K562 (cell line): ENCODE results near the gene SRBD1. TPM values are rescaled to one million over a fixed set of nuclear protein-coding genes. Genes with fewer than 3 reads are reported as not detected.

Source experiments
- ATAC-seq: fragments of 200-7000 bp; cut with Tn5 transposase; 3 replicates; pipeline ENCODE4 v1.9.1; 2020; ENCODE audit warnings: moderate library complexity
- BruUV-seq: library from RNA; stranded (reverse); fragments of 400-500 nt; replicated peaks from 2 replicates; lab custom pipeline; 2021; lab: Mats Ljungman, UMichigan
- CTCF ChIA-PET: fragments of 300-600 bp; formaldehyde crosslinking; extraction: SDS; loops from one replicate; lab custom pipeline; 2021; ENCODE audit warnings: low intra/inter-chr PET ratio; lab: Yijun Ruan, JAX
- POLR2A ChIA-PET: fragments of 300-600, 350-650 bp; sonication (Branson Sonifier 250); formaldehyde crosslinking; extraction: SDS; loops from one replicate; lab custom pipeline; 2021; ENCODE audit warnings: antibody characterized with exemption, inconsistent platforms; lab: Yijun Ruan, JAX
- DNase-seq, 4 experiments: peaks; one replicate each; pipeline versions ENCODE4 v3.0.0 to v3.0.0-alpha.2; 2011 to 2018; ENCODE audit warnings: low spot score in 3 of 4, mixed read lengths in 3 of 4; ENCODE audit errors: extremely low read depth in 1 of 4
- FAIRE-seq: peaks from 2 replicates; lab custom pipeline; 2011; peaks lifted over from hg19 to GRCh38; lab: Jason Lieb, UNC
- H2AFZ ChIP-seq: 2 replicates; pipeline ENCODE4 v1.6.0; 2011; ENCODE audit warnings: low read depth, low read length, control low read depth, inconsistent platforms
- H3K27ac ChIP-seq: fragments of 200-600 bp; 3 replicates; pipeline ENCODE4 v1.8.0; 2011; ENCODE audit warnings: low read depth, mild to moderate bottlenecking, control low read depth, inconsistent platforms, low read length, moderate library complexity, mixed read lengths; ENCODE audit errors: extremely low read depth
- H3K27me3 ChIP-seq, 2 experiments: fragments of 300-600 bp in 1 of 2; 2 replicates in 1 of 2; 3 replicates in 1 of 2; pipeline versions ENCODE4 v1.6.0 to v1.8.0; 2011; ENCODE audit warnings: inconsistent platforms in 2 of 2, low read length in 2 of 2, mild to moderate bottlenecking in 1 of 2, mixed read lengths in 1 of 2, moderate library complexity in 1 of 2; ENCODE audit not compliant: control insufficient read depth in 2 of 2, insufficient read depth in 2 of 2
- H3K36me3 ChIP-seq: fragments of 300-600 bp; 3 replicates; pipeline ENCODE4 v1.8.0; 2011; ENCODE audit warnings: mild to moderate bottlenecking, low read length, inconsistent platforms; ENCODE audit not compliant: control insufficient read depth, insufficient read depth
- H3K4me1 ChIP-seq, 2 experiments: fragments of 200-600 bp in 1 of 2; replicated peaks in 1 of 2; 2 replicates in 1 of 2; 3 replicates in 1 of 2; pipeline versions ENCODE4 v1.5.1 to v1.8.0; 2011; ENCODE audit warnings: inconsistent platforms in 2 of 2, low read length in 2 of 2, mild to moderate bottlenecking in 1 of 2, mixed read lengths in 1 of 2, moderate library complexity in 1 of 2; ENCODE audit not compliant: control insufficient read depth in 2 of 2, insufficient read depth in 2 of 2
- H3K4me2 ChIP-seq: 2 replicates; pipeline ENCODE4 v1.6.1; 2011; ENCODE audit warnings: low read length, control low read depth, inconsistent platforms, mixed read lengths; ENCODE audit not compliant: insufficient read depth
- H3K4me3 ChIP-seq: fragments of 200-600 bp; sonication (generic), shearing (Covaris generic); 2 replicates; pipeline ENCODE4 v1.5.1; 2016; ENCODE audit warnings: control low read depth, inconsistent platforms
- H3K79me2 ChIP-seq: fragments of 200-600 bp; 3 replicates; pipeline ENCODE4 v1.8.0; 2011; ENCODE audit warnings: low read length, inconsistent platforms; ENCODE audit not compliant: control insufficient read depth, insufficient read depth
- H3K9ac ChIP-seq, 2 experiments: 2 replicates each; pipeline versions ENCODE4 v1.6.0 to v1.6.1; 2011; ENCODE audit warnings: low read depth in 2 of 2, low read length in 2 of 2, control low read depth in 1 of 2, inconsistent platforms in 1 of 2, mild to moderate bottlenecking in 1 of 2, mixed read lengths in 1 of 2; ENCODE audit not compliant: insufficient read depth in 1 of 2
- H3K9me1 ChIP-seq: one replicate; pipeline ENCODE4 v1.6.0; 2011; ENCODE audit warnings: inconsistent platforms, mild to moderate bottlenecking, low read length, moderate library complexity; ENCODE audit not compliant: control insufficient read depth, insufficient read depth
- H3K9me3 ChIP-seq: replicated peaks from 2 replicates; pipeline ENCODE4 v1.5.1; 2011; ENCODE audit warnings: low read depth, low read length, inconsistent platforms; ENCODE audit not compliant: control insufficient read depth, insufficient read depth
- H4K20me1 ChIP-seq: replicated peaks from 2 replicates; pipeline ENCODE4 v1.6.1; 2011; ENCODE audit warnings: low read length, inconsistent platforms, mixed read lengths; ENCODE audit not compliant: control insufficient read depth, insufficient read depth
- ATF6 ChIP-seq: sonication (generic); formaldehyde crosslinking; IDR thresholded peaks from 2 replicates; pipeline ENCODE4 v1.4.0; 2020; ENCODE audit warnings: mild to moderate bottlenecking, missing genetic modification reagents
- BRCA1 ChIP-seq, 2 experiments: fragments of 450-650 bp in 1 of 2; sonication (generic) in 1 of 2; formaldehyde crosslinking in 1 of 2; IDR thresholded peaks; 2 replicates each; pipeline versions ENCODE4 v1.5.0 to v1.6.1; 2017 to 2020; ENCODE audit warnings: mild to moderate bottlenecking in 1 of 2, missing genetic modification reagents in 1 of 2
- CBFA2T2 ChIP-seq: fragments of 450-650 bp; conservative IDR thresholded peaks from 2 replicates; pipeline ENCODE4 v1.6.1; 2017; ENCODE audit warnings: mild to moderate bottlenecking
- CGGBP1 ChIP-seq: fragments of 250-450 bp; sonication (Bioruptor Pico); IDR thresholded peaks from 2 replicates; pipeline ENCODE4 v1.9.0; 2021; ENCODE audit warnings: mild to moderate bottlenecking
- HDAC6 ChIP-seq: IDR thresholded peaks from 2 replicates; pipeline ENCODE4 v1.6.1; 2012; ENCODE audit warnings: low read depth, mild to moderate bottlenecking, control low read depth, inconsistent platforms, low read length, moderate library complexity
- IRF9 ChIP-seq: fragments of 450-650 bp; IDR thresholded peaks from 2 replicates; pipeline ENCODE4 v1.6.1; 2016; ENCODE audit warnings: missing biosample characterization, missing genetic modification characterization
- MAFF ChIP-seq: IDR thresholded peaks from 2 replicates; pipeline ENCODE4 v1.6.1; 2012; ENCODE audit warnings: low read length, improper control_type of control experiment
- MAFK ChIP-seq: IDR thresholded peaks from 2 replicates; pipeline ENCODE4 v1.6.1; 2011; ENCODE audit warnings: low read length, improper control_type of control experiment
- MCM3 ChIP-seq: fragments of 450-650 bp; IDR thresholded peaks from 2 replicates; pipeline ENCODE4 v1.6.1; 2016
- MEIS2 ChIP-seq: fragments of 450-650 bp; IDR thresholded peaks from 2 replicates; pipeline ENCODE4 v1.6.1; 2014; ENCODE audit warnings: mild to moderate bottlenecking; ENCODE audit not compliant: partially characterized antibody
- NCOR1 ChIP-seq: fragments of 450-650 bp; IDR thresholded peaks from 2 replicates; pipeline ENCODE4 v1.6.1; 2016; ENCODE audit warnings: mild to moderate bottlenecking, moderate library complexity
- NFE2 ChIP-seq: IDR thresholded peaks from 2 replicates; pipeline ENCODE4 v1.6.1; 2014; ENCODE audit warnings: antibody characterized with exemption, low read depth
- PHF20 ChIP-seq: fragments of 450-650 bp; IDR thresholded peaks from 2 replicates; pipeline ENCODE4 v1.6.1; 2018; ENCODE audit not compliant: partially characterized antibody
- POLR2AphosphoS5 ChIP-seq: IDR thresholded peaks from 2 replicates; pipeline ENCODE4 v1.6.1; 2011; ENCODE audit warnings: mild to moderate bottlenecking, low read depth, low read length, moderate library complexity; ENCODE audit not compliant: control insufficient read depth, insufficient read depth
- POLR2G ChIP-seq: fragments of 200-400 bp; formaldehyde crosslinking; IDR thresholded peaks from 2 replicates; pipeline ENCODE4 v1.6.1; 2017; ENCODE audit warnings: low read depth, mild to moderate bottlenecking, antibody characterized with exemption, low read length, moderate library complexity
- SIN3A ChIP-seq, 2 experiments: fragments of 150-350 bp in 1 of 2; IDR thresholded peaks; 2 replicates each; pipeline ENCODE4 v1.6.1; 2011 to 2016; ENCODE audit warnings: borderline replicate concordance in 2 of 2, low read depth in 2 of 2, low read length in 2 of 2, mild to moderate bottlenecking in 2 of 2, moderate library complexity in 2 of 2; ENCODE audit not compliant: control insufficient read depth in 1 of 2
- SNIP1 ChIP-seq: fragments of 450-650 bp; IDR thresholded peaks from 2 replicates; pipeline ENCODE4 v1.7.1; 2017; ENCODE audit warnings: low read depth, mild to moderate bottlenecking
- TAF1 ChIP-seq: IDR thresholded peaks from 2 replicates; pipeline ENCODE4 v1.6.1; 2011; ENCODE audit warnings: mild to moderate bottlenecking, low read length, moderate library complexity; ENCODE audit not compliant: insufficient read depth, control insufficient read depth, severe bottlenecking; ENCODE audit errors: extremely low read depth
- TAL1 ChIP-seq: fragments of 450-650 bp; IDR thresholded peaks from 2 replicates; pipeline ENCODE4 v1.6.1; 2016; ENCODE audit warnings: mild to moderate bottlenecking
- ZFP30 ChIP-seq: fragments of 250-450 bp; sonication (Bioruptor Pico); IDR thresholded peaks from 2 replicates; pipeline ENCODE4 v1.8.0; 2022; ENCODE audit warnings: moderate library complexity, mild to moderate bottlenecking, inconsistent platforms, borderline replicate concordance
- ZNF311 ChIP-seq: fragments of 250-450 bp; sonication (Bioruptor Pico); IDR thresholded peaks from 2 replicates; pipeline ENCODE4 v1.4.0; 2020; ENCODE audit warnings: mild to moderate bottlenecking, moderate library complexity
- ZNF324 ChIP-seq: fragments of 250-450 bp; sonication (Bioruptor Pico); IDR thresholded peaks from 2 replicates; pipeline ENCODE4 v1.4.0; 2020; ENCODE audit warnings: mild to moderate bottlenecking
- ZNF75A ChIP-seq: fragments of 450-650 bp; formaldehyde crosslinking; IDR thresholded peaks from 2 replicates; pipeline ENCODE4 v1.4.0; 2020; ENCODE audit warnings: mild to moderate bottlenecking
- WGBS: fragments of 100-300 bp; shearing (Covaris generic); methylation state at CpG from one replicate; pipeline ENCODE4 v1.1.6; 2016; ENCODE audit warnings: low coverage, mixed read lengths; ENCODE audit not compliant: insufficient coverage; ENCODE audit errors: missing lambda C conversion rate; 5-methylcytosine and 5-hydroxymethylcytosine counted together
- in situ Hi-C: fragments of 300-500 bp; cut with MboI; formaldehyde crosslinking; loops from 4 replicates; pipeline ENCODE4 v1.15.0; 2018; ENCODE audit warnings: inconsistent platforms, mixed read lengths
- intact Hi-C: fragments of 100-400 bp; cut with micrococcal nuclease; formaldehyde crosslinking; loops from 2 replicates; pipeline ENCODE4 v1.14.2; 2022
- polyA plus RNA-seq, 8 experiments: library from polyadenylated mRNA; depleted of rRNA in 4 of 8; stranded (reverse) in 5 of 8; unstranded in 3 of 8; fragments of >200 nt; fragmentation: Nextera tagmentation in 2 of 8; fragmentation: Illumina TruSeq in 1 of 8; extraction: Ambion mirVana in 2 of 8; extraction: Trizol in 1 of 8; gene quantifications; 2 replicates each; pipeline versions ENCODE4 v1.2.1 to v1.2.3, GENCODE V29; 2011 to 2014; ENCODE audit warnings: inconsistent platforms in 1 of 8, missing spikeins in 1 of 8
- total RNA-seq, 7 experiments: library from RNA; depleted of rRNA in 6 of 7; stranded (reverse); fragments of >200 nt in 6 of 7; fragmentation: Illumina TruSeq in 2 of 7; extraction: Trizol in 2 of 7; gene quantifications; 2 replicates each; pipeline versions ENCODE4 v1.2.1 to v1.2.3, GENCODE V29; 2011 to 2021; ENCODE audit warnings: low replicate concordance in 1 of 7

Gene SRBD1
- total and polyA plus RNA-seq, 9 of the 15 experiments (the other 6 are each of a cell fraction or from before 2014, with no cell fraction given), result 6.9 to 23.2 (median 14.7) TPM

- ChIA-PET POLR2A (no interaction called here), CTCF (no interaction called here)
- H2AFZ ChIP-seq, result no peak overlapping the region
- no TSS peak for BruUV-seq
- no peak for FAIRE-seq
- in situ Hi-C loops (no loop called here), intact Hi-C loops (no loop called here)
- ATAC-seq, result no peak
- DNase-seq, result no peak
- WGBS, result 92% methylated on average over 1 of the region's 1 CpG
- peaks cover 56% of the 10 kb centered on the region for H3K36me3 ChIP-seq
- H3K9ac ChIP-seq, result no peak overlapping the region
- no peaks in the 10 kb centered on the region for H3K79me2 ChIP-seq
- no peak overlapping the region for H3K4me2 ChIP-seq
- no peak overlapping the region for H3K4me3 ChIP-seq
- no peaks in the 10 kb centered on the region for H4K20me1 ChIP-seq
- H3K9me1 ChIP-seq, result no peaks in the 10 kb centered on the region
- H3K9me3 ChIP-seq, result peaks cover 15% of the 10 kb centered on the region
- H3K27ac ChIP-seq, result no peak overlapping the region
- no peaks in the 10 kb centered on the region; a peak in 2 of 5 replicates for H3K4me1 ChIP-seq
- H3K27me3 ChIP-seq, result no peaks in the 10 kb centered on the region
- no peak for TF ChIP-seq SNIP1
- TF ChIP-seq POLR2G, result no peak
- no peak for TF ChIP-seq MCM3
- TF ChIP-seq CGGBP1, result no peak
- no peak for TF ChIP-seq ZNF324 (CRISPR knock-in tag)
- TF ChIP-seq IRF9 (tag), result no peak
- no peak for TF ChIP-seq BRCA1 (IDR thresholded peaks at IDR 0.05)
- no peak for TF ChIP-seq BRCA1 (CRISPR knock-in tag; IDR thresholded peaks at IDR 0.05)
- no peak for TF ChIP-seq ZNF311 (CRISPR knock-in tag)
- TF ChIP-seq SIN3A (IDR thresholded peaks at IDR 0.05; ENCODE audit: borderline replicate concordance in 2 of 2, control insufficient read depth in 1 of 2, low read depth in 2 of 2, low read length in 2 of 2), result no peak
- no peak for TF ChIP-seq ATF6 (CRISPR knock-in tag)
- TF ChIP-seq MAFF, result no peak
- no peak for TF ChIP-seq ZFP30 (CRISPR knock-in tag)
- peak; percentile 52; the same call in 1 of the 2 replicates for TF ChIP-seq CBFA2T2
- TF ChIP-seq TAL1, result peak; percentile 67
- peak; percentile 41 for TF ChIP-seq MEIS2
- no peak for TF ChIP-seq TAF1
- TF ChIP-seq ZNF75A (CRISPR knock-in tag), result no peak
- TF ChIP-seq NCOR1, result peak; percentile 31; the same call in 1 of the 2 replicates
- TF ChIP-seq PHF20, result no peak
- no peak for TF ChIP-seq MAFK
- TF ChIP-seq HDAC6, result no peak
- no peak for TF ChIP-seq POLR2AphosphoS5
- TF ChIP-seq NFE2, result no peak
Measured at GRCh38 chr2:45543257-45543656, 67.8 kb downstream of the SRBD1 start.
